Trophoblast cell (in vitro differentiated cells and primary cell): ENCODE results near the gene GLP2R.
"Not testable (repeated sequence)": the region's sequence is repeated elsewhere in the genome, so short reads cannot be mapped to it uniquely, and the experiment has no call there.

Experiments used
- DNase-seq, 2 donors: peaks; one replicate each; pipeline ENCODE4 v3.0.0-alpha.2; 2016
- H2AFZ ChIP-seq: 2 replicates; pipeline ENCODE4 v1.6.1; 2013; ENCODE audit warnings: low read length, moderate library complexity, mild to moderate bottlenecking; ENCODE audit not compliant: insufficient read depth, poor library complexity
- H2AK5ac ChIP-seq: 2 replicates; pipeline ENCODE4 v1.6.1; 2013; ENCODE audit warnings: mild to moderate bottlenecking, low read length
- H2BK120ac ChIP-seq: 2 replicates; pipeline ENCODE4 v1.6.1; 2013; ENCODE audit warnings: low read length, mild to moderate bottlenecking, moderate library complexity; ENCODE audit not compliant: insufficient read depth, poor library complexity
- H2BK12ac ChIP-seq: 2 replicates; pipeline ENCODE4 v1.6.1; 2013; ENCODE audit warnings: mild to moderate bottlenecking, low read length, moderate library complexity
- H2BK5ac ChIP-seq: 2 replicates; pipeline ENCODE4 v1.6.1; 2013; ENCODE audit warnings: low read length, low read depth, moderate library complexity, mild to moderate bottlenecking; ENCODE audit not compliant: poor library complexity
- H3K14ac ChIP-seq: 2 replicates; pipeline ENCODE4 v1.6.1; 2013; ENCODE audit warnings: mild to moderate bottlenecking, low read length
- H3K18ac ChIP-seq: 2 replicates; pipeline ENCODE4 v1.6.1; 2013; ENCODE audit warnings: mild to moderate bottlenecking, low read length
- H3K23ac ChIP-seq: 2 replicates; pipeline ENCODE4 v1.6.1; 2013; ENCODE audit warnings: low read length
- H3K27ac ChIP-seq: 2 replicates; pipeline ENCODE4 v1.5.1; 2013; ENCODE audit warnings: low read depth, mild to moderate bottlenecking, inconsistent platforms, low read length, moderate library complexity
- H3K27me3 ChIP-seq: 2 replicates; pipeline ENCODE4 v1.6.1; 2013; ENCODE audit warnings: inconsistent platforms, mild to moderate bottlenecking, low read length, moderate library complexity; ENCODE audit not compliant: insufficient read depth
- H3K36me3 ChIP-seq, 2 experiments: 1 replicate in 1 of 2; 2 replicates in 1 of 2; pipeline ENCODE4 v1.6.1; 2013; ENCODE audit warnings: low read length in 2 of 2, mild to moderate bottlenecking in 2 of 2, moderate library complexity in 1 of 2; ENCODE audit not compliant: insufficient read depth in 2 of 2, control insufficient read depth in 1 of 2
- H3K4ac ChIP-seq: 2 replicates; pipeline ENCODE4 v1.6.1; 2013; ENCODE audit warnings: low read depth, mild to moderate bottlenecking, low read length, moderate library complexity
- H3K4me1 ChIP-seq, 2 experiments: 1 replicate in 1 of 2; 2 replicates in 1 of 2; pipeline ENCODE4 v1.6.1; 2013; ENCODE audit warnings: low read length in 2 of 2, mild to moderate bottlenecking in 2 of 2, moderate library complexity in 1 of 2; ENCODE audit not compliant: insufficient read depth in 2 of 2, control insufficient read depth in 1 of 2
- H3K4me2 ChIP-seq: 2 replicates; pipeline ENCODE4 v1.6.1; 2013; ENCODE audit warnings: inconsistent platforms, mild to moderate bottlenecking, low read length, moderate library complexity
- H3K4me3 ChIP-seq: 2 replicates; pipeline ENCODE4 v1.5.1; 2013; ENCODE audit warnings: mild to moderate bottlenecking, low read depth, low read length, inconsistent platforms
- H3K79me1 ChIP-seq: one replicate; pipeline ENCODE4 v1.6.1; 2013; ENCODE audit warnings: low read length
- H3K79me2 ChIP-seq: 2 replicates; pipeline ENCODE4 v1.6.1; 2013; ENCODE audit warnings: low read length, mild to moderate bottlenecking; ENCODE audit not compliant: control insufficient read depth, insufficient read depth, poor library complexity
- H3K9ac ChIP-seq: 2 replicates; pipeline ENCODE4 v1.6.1; 2013; ENCODE audit warnings: mild to moderate bottlenecking, low read length
- H3K9me3 ChIP-seq: 2 replicates; pipeline ENCODE4 v1.6.1; 2013; ENCODE audit warnings: low read depth, mild to moderate bottlenecking, control low read depth, inconsistent platforms, low read length; ENCODE audit not compliant: insufficient read depth
- H4K12ac ChIP-seq: 2 replicates; pipeline ENCODE4 v1.6.1; 2013; ENCODE audit warnings: low read depth, mild to moderate bottlenecking, low read length, moderate library complexity
- H4K8ac ChIP-seq: 2 replicates; pipeline ENCODE4 v1.6.1; 2013; ENCODE audit warnings: low read depth, mild to moderate bottlenecking, low read length, moderate library complexity
- H4K91ac ChIP-seq: one replicate; pipeline ENCODE4 v1.6.1; 2013; ENCODE audit warnings: low read depth, mild to moderate bottlenecking, low read length, moderate library complexity
- WGBS: extraction: QIAGEN DNeasy Blood & Tissue Kit; methylation state at CpG from one replicate; pipeline ENCODE4 v1.1.7; 2013; ENCODE audit warnings: missing lambda C conversion rate; ENCODE audit not compliant: insufficient read length, insufficient coverage; ENCODE audit errors: extremely low coverage; 5-methylcytosine and 5-hydroxymethylcytosine counted together

GLP2R gene

GRCh38 chr17:9917801-9918200 lies 92.1 kb downstream of the GLP2R start:
- H4K8ac ChIP-seq, result no peak overlapping the region
- H3K9me3 ChIP-seq, result no peaks in the 10 kb centered on the region
- no peak overlapping the region for H2BK12ac ChIP-seq
- no peak overlapping the region for H3K23ac ChIP-seq
- no peak overlapping the region for H2BK120ac ChIP-seq
- no peak overlapping the region for H3K4me2 ChIP-seq
- WGBS, result no CpG with 5 or more reads among the region's 19 CpGs
- DNase-seq, result no peak
- no peak overlapping the region for H2BK5ac ChIP-seq
- H4K91ac ChIP-seq, result no peak overlapping the region
- no peaks in the 10 kb centered on the region for H3K79me2 ChIP-seq
- H3K4ac ChIP-seq, result no peak overlapping the region
- no peak overlapping the region for H3K18ac ChIP-seq
- H2AFZ ChIP-seq, result no peak overlapping the region
- H3K27me3 ChIP-seq, result no peaks in the 10 kb centered on the region
- H3K9ac ChIP-seq, result no peak overlapping the region
- no peak overlapping the region for H3K27ac ChIP-seq
- H3K36me3 ChIP-seq, result peaks cover 34 to 49% of the 10 kb centered on the region in 2 experiments
- H3K79me1 ChIP-seq, result no peaks in the 10 kb centered on the region
- no peak overlapping the region for H3K4me3 ChIP-seq
- no peaks in the 10 kb centered on the region for H3K4me1 ChIP-seq
- no peak overlapping the region for H2AK5ac ChIP-seq
- H4K12ac ChIP-seq, result no peak overlapping the region
- no peak overlapping the region for H3K14ac ChIP-seq

- no peak overlapping the region for H2BK120ac ChIP-seq
- no peak overlapping the region for H3K14ac ChIP-seq
- H3K23ac ChIP-seq, result no peak overlapping the region
- no peaks in the 10 kb centered on the region for H3K79me1 ChIP-seq
- H4K12ac ChIP-seq, result no peak overlapping the region
- H2BK5ac ChIP-seq, result no peak overlapping the region
- H4K91ac ChIP-seq, result no peak overlapping the region
- H3K79me2 ChIP-seq, result no peaks in the 10 kb centered on the region
- H3K9me3 ChIP-seq, result no peaks in the 10 kb centered on the region
- no peak overlapping the region for H3K4ac ChIP-seq
- H4K8ac ChIP-seq, result no peak overlapping the region
- H3K4me1 ChIP-seq, result no peaks in the 10 kb centered on the region
- no peak overlapping the region for H2BK12ac ChIP-seq
- DNase-seq, result no peak
- peaks cover 33 to 46% of the 10 kb centered on the region in 2 experiments for H3K36me3 ChIP-seq
- no peak overlapping the region for H2AFZ ChIP-seq
- H3K27ac ChIP-seq, result no peak overlapping the region
- no peak overlapping the region for H2AK5ac ChIP-seq
- no peaks in the 10 kb centered on the region for H3K27me3 ChIP-seq
- H3K9ac ChIP-seq, result no peak overlapping the region
- no peak overlapping the region for H3K4me2 ChIP-seq
- H3K4me3 ChIP-seq, result no peak overlapping the region
- H3K18ac ChIP-seq, result no peak overlapping the region
- WGBS, result no CpG with 5 or more reads among the region's 8 CpGs
These were observed 92.6 kb downstream of the GLP2R start for GRCh38 chr17:9918352-9918751.

- Histone ChIP-seq H4K91ac (no peak overlapping the region), H4K8ac (no peak overlapping the region), H3K27ac (no peak overlapping the region), H4K12ac (no peak overlapping the region), H3K4me3 (no peak overlapping the region), H3K79me2 (no peaks in the 10 kb centered on the region), H3K36me3 (peaks cover 31 to 44% of the 10 kb centered on the region in 2 experiments), H2AK5ac (no peak overlapping the region), H2BK120ac (no peak overlapping the region), H3K4me2 (no peak overlapping the region), H3K14ac (no peak overlapping the region), H3K23ac (no peak overlapping the region), H2BK12ac (no peak overlapping the region), H3K9ac (no peak overlapping the region), H2BK5ac (no peak overlapping the region), H3K9me3 (no peaks in the 10 kb centered on the region), H3K4ac (no peak overlapping the region), H3K79me1 (no peaks in the 10 kb centered on the region), H3K4me1 (no peaks in the 10 kb centered on the region), H2AFZ (no peak overlapping the region), H3K27me3 (no peaks in the 10 kb centered on the region), H3K18ac (no peak overlapping the region)
- DNase-seq, result no peak
- WGBS, result no CpG with 5 or more reads among the region's 5 CpGs
These were observed 93.2 kb downstream of the GLP2R start for GRCh38 chr17:9918804-9919352.

- peaks cover 29 to 42% of the 10 kb centered on the region in 2 experiments for H3K36me3 ChIP-seq
- H3K27me3 ChIP-seq, DNase-seq, H3K27ac ChIP-seq, H3K4me3 ChIP-seq, H3K9me3 ChIP-seq, H4K91ac ChIP-seq, H3K4me2 ChIP-seq, H3K18ac ChIP-seq, H2BK120ac ChIP-seq, H3K14ac ChIP-seq, H3K4me1 ChIP-seq, H2AFZ ChIP-seq, H3K23ac ChIP-seq, H4K12ac ChIP-seq, H2BK12ac ChIP-seq, H2BK5ac ChIP-seq, H2AK5ac ChIP-seq, H3K9ac ChIP-seq, H4K8ac ChIP-seq, H3K79me2 ChIP-seq, H3K4ac ChIP-seq, H3K79me1 ChIP-seq: not testable (repeated sequence)
- no CpG with 5 or more reads among the region's 13 CpGs for WGBS
These were observed 95.5 kb downstream of the GLP2R start for GRCh38 chr17:9921216-9921615.
